HTR-8/SVneo (cell line): Measurements from ENCODE around the gene TMEM231.
"Not testable (repeated sequence)": the region's sequence is repeated elsewhere in the genome, so short reads cannot be mapped to it uniquely, and the experiment has no call there.

Experiments
- DNase-seq: peaks from one replicate; pipeline ENCODE4 v3.0.0; 2011; ENCODE audit warnings: low spot score, mixed read lengths; ENCODE audit not compliant: insufficient read length
- FAIRE-seq: peaks from 2 replicates; lab custom pipeline; 2011; peaks lifted over from hg19 to GRCh38; lab: Jason Lieb, UNC

TMEM231 gene

DNA sequence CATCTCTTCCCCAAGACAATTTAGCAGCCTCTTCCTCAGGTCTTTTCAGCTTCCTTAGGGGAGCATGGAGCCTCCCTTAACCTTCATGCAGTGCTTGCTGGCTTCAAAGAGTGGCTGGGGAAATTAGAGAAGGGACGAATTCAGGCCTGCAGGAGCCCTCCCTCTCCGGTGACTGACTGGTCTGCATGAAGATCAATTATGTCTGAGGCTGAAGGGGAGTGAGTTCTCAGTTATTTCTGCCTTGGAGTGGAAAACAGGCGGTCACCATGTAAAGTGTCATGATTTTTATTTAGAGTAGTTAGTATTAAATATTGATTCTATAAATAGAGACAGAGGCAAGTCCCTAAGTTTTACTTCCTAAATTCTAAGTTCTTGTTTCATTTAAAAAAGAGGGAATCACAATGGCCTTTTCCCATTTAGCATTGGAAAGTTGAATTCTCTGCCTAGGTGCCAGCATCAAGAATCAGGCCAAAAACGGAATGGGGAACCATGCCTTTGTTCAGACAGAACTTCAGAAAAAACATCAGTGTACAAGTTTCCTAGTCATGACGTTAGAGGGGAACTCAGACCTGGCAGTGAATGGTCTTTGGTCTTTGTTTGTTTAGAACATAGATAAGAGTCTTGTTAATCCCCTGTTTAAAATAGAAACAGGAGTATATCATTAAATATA lies 14.5 kb upstream of the TMEM231 start:
- FAIRE-seq (no peak), DNase-seq (no peak)

- FAIRE-seq = no peak
Measured at GRCh38 chr16:75567911-75568310, 11.9 kb upstream of the TMEM231 start.

GRCh38 chr16:75566758-75567255 lies 10.8 kb upstream of the TMEM231 start:
- no peak for FAIRE-seq
- no peak for DNase-seq

More at GRCh38 chr16:75567911-75568310, 11.9 kb upstream of the TMEM231 start:
- no peak for DNase-seq

DNA sequence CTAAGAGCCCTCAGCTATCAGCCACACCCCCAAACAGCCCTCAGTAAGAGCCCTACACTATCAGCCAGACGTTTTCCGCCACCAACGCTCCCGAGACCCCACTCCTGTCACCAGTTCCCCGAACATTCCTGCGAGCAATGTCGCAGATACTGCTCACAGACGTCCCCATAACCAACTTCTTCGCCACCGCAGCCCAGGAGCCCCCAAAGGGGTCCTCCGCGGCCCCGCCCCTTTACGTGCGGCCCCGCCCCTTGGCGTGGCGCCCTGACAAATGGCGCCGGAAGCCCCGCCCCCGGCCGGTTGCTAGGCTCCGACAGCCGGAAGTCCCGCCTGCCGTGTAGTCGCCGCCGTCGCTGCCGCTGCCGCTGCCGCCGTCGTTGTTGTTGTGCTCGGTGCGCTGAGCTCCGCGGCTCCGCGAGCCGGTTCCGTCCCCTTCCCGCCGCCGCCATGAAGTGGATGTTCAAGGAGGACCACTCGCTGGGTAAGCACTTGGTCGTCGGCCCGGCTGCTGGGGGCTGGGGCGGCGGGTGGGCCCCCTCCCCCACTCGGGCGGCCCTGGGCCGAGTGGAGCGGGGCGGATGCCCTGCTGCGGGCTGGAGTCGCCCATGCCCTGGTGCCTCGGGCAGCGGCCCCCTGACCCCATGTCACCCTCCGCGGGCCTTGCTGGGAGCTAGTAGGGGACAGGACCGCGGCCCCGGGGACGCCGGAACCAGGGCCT lies 10.1 kb upstream of the TMEM231 start, which contains the start of gene GABARAPL2:
GABARAPL2 (plus strand) TSS at position 340 of the 718 bp plus-strand sequence; CDS start at position 448, 108 bp downstream.
- peak; percentile 77 for FAIRE-seq

GRCh38 chr16:75565640-75566039 lies 9.6 kb upstream of the TMEM231 start:
- FAIRE-seq (no peak), DNase-seq (no peak)

More for the DNA sequence above, 10.1 kb upstream of the TMEM231 start, which contains the start of gene GABARAPL2:
- DNase-seq = peak; percentile 82

GRCh38 chr16:75559564-75560372 lies 3.7 kb upstream of the TMEM231 start:
- no peak for DNase-seq
- no peak for FAIRE-seq

DNA sequence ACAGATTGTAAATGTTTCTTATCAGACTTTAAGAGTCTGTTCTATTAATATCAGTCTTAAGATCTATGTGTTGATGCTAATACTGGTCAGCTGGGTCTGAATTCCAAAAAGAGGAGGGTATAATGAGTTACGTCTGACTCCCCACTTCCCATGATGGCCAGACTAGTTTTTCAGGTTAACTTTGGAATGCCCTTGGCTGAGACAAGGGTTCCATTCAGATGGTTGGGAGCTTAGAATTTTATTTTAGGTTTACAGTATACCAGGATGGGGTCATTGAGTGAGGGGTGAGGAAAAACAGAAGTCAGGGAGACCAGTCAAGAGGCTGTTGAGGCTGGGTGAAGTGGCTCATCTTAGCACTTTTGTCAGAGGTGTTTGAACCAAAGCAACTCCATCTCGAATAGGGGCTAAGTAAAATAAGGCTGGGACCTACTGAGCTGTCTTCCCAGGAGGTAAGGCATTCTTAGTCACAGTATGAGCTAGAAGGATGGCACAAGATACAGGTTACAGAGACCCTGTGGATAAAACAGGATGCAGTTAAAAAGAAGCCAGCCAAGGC lies 2.9 kb upstream of the TMEM231 start:
- FAIRE-seq (no peak), DNase-seq (no peak)

DNA sequence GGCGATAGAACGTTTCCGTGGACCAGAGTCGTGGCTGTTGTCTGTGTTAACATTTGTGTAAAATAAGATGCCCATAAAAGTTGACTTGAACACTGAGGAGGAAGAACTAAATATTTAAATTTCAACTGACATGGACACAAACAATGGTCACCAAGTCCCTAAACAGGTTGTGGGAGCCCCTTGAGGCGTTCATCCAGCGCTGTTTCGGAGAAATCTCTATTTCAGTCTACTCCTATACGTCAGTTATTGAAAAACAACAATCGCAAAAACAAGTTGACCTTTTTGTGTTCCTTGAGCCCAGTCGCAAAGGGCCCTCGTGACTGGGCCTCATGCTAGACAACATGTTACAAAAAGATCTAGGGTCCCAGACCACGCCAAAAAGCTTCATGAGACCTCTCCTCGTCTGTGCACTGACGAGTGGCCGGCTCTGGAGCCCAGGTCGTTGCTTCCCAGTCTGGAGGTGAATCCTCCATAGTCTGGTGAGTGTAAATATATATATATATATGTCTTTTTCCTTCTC lies 439 bp upstream of the TMEM231 start:
- DNase-seq = no peak
- FAIRE-seq = no peak

GRCh38 chr16:75555213-75555706 lies 792 bp downstream of the TMEM231 start:
- FAIRE-seq = peak; percentile 91
- DNase-seq = peak; percentile 96

DNA sequence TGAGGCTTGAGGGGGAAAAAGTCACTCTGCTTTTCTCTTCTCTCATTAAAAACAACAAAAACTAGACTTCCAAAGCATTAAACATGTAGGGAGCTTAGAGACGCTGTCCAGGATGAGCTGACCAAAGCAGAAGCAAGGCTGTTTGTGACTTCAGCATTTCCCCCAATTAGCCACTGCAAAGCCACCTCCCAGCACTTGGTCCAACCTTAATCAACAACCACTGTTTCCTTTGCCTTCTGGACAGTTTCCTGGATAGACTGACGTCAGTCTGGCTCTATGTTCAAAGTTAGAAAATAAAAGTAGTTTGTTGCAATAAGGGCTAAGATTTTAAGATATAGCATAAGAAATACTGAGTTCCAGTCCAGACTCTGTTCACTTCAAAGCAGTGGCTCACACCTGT lies 3.1 kb downstream of the TMEM231 start:
- DNase-seq = no peak
- no peak for FAIRE-seq

- DNase-seq = no peak
- FAIRE-seq = no peak
Measured at GRCh38 chr16:75550211-75550662, 5.8 kb downstream of the TMEM231 start.

- not testable (repeated sequence) for FAIRE-seq, DNase-seq
Measured at GRCh38 chr16:75548456-75548855, 7.6 kb downstream of the TMEM231 start.

GRCh38 chr16:75546293-75546692 lies 9.8 kb downstream of the TMEM231 start:
- DNase-seq (no peak), FAIRE-seq (no peak)

- DNase-seq, FAIRE-seq: not testable (repeated sequence)
Measured at GRCh38 chr16:75545879-75546278, 10.2 kb downstream of the TMEM231 start.

DNA sequence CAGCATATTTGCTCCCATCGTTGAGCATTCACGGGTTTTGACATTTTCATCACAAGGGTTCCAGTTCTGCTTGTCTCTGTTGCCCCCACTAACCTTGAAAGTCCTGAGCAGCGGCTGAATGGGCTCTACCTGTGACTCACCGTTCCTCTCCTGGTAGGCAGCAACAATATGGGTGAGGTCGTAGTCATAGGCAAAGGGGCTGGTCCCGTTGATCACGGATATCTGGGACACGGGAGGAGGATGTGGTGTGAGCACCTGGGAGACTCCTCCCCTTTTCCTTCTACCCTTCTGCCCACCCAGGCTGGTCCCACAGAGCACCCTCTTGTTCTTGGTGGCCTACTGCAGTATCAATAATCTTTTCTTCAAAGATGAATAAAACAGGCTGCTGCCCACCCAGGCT lies 13.6 kb downstream of the TMEM231 start:
- not testable (repeated sequence) for DNase-seq
- peak; percentile 63 for FAIRE-seq

DNA sequence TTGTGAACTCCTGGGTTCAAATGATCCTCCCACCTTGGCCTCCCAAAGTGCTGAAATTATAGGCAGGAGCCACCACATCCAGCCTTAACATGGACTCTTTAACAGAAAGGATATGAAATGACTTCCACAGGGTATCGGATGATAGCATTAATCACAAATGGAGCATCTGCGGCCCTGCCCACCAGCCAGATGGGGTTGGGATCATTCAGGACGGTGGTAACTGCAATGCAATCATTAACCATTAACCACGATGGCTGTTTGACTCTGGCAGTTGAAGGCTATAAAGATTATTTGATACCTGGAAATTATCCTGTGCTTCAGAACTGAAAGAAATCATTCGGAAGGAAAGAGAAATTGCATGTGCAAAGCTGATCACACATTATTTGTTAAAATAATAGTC lies 14.8 kb downstream of the TMEM231 start:
- FAIRE-seq (no peak), DNase-seq (no peak)

GRCh38 chr16:75538882-75539565 lies 17.0 kb downstream of the TMEM231 start:
- peak; percentile 28 for FAIRE-seq
- DNase-seq = not testable (repeated sequence)

DNA sequence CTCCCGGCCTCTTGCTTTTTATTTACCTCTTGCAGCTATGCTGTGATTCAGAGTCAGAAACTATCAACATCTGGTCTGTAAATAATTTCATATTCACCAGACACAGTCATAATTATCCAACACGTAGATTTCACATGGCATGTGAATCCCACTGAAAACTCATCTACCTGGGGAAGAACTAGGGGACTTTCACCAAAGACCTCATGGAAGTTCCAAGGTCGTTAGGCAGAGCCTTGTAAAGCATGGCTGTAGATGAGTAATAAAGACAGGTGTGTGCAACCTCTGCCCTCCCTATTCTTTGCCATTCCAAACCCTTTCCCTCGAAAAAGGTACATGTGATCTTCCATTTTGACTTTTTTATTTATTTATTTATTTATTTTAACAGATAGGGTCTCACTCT lies 18.3 kb downstream of the TMEM231 start:
- FAIRE-seq (no peak), DNase-seq (no peak)

DNA sequence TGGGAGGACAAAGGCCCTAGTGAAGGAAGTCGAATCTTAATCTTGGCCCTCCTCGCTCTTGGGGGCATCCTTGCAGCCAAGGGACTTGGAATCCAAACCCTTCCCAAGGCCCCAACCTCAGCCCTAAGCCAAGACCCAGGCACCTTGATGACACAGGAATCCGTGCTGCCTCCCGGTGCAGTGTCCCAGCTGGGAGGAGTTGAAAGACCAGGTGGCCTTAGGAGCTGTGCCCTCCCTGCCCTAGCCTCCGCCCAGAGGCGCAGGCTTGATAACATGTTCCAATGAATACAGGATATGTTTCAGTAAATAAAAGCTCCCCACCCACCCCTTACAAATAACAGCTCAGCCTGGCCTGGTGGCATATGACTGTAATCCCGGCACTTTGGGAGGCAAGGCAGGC lies 20.2 kb downstream of the TMEM231 start, which contains the start of gene CHST5:
CHST5 (minus strand) TSS at position 208 of the 400 bp plus-strand sequence. CDS start 5,724 bp downstream, outside the sequence.
- FAIRE-seq (no peak), DNase-seq (no peak)
